ENCODE measurements around the gene AK9.

The AK9 gene

GRCh38 chr6:109678240-109678639 lies 12.8 kb downstream of the AK9 start:
- Mint-ChIP-seq H3K27ac (no peak overlapping the region), H3K4me1 (peaks cover 14% of the 10 kb centered on the region), H3K36me3 (ENCODE audit: low read depth) (peaks cover 18% of the 10 kb centered on the region), H3K9me3 (peaks cover 35% of the 10 kb centered on the region), H3K27me3 (ENCODE audit: low read depth, poor library complexity) (no peaks in the 10 kb centered on the region), H3K4me3 (no peak overlapping the region)
- no peak for TF ChIP-seq CTCF (IDR thresholded peaks at IDR 0.05)
- no peak for DNase-seq

DNA sequence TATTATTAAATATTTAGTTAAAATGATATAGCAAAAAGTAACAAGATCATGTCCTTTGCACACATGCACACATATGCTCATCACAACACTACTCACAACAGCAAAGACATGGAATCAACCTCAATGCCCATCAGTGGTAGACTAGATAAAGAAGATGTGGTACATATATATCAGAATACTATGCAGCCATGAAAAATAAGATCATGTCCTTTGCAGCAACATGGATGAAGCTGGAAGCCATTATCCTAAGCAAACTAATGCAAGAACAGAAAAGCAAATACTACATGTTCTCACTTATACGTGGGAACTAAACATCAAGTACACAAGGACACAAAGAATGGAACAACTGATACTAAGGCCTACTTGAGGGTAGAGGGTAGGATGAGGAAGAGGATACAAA lies 14.3 kb downstream of the AK9 start:
- TF ChIP-seq CTCF (IDR thresholded peaks at IDR 0.05): no peak
- H3K36me3 Mint-ChIP-seq (ENCODE audit: low read depth): peaks cover 12% of the 10 kb centered on the region
- DNase-seq: no peak
- peaks cover 20% of the 10 kb centered on the region for H3K9me3 Mint-ChIP-seq
- no peaks in the 10 kb centered on the region for H3K27me3 Mint-ChIP-seq (ENCODE audit: low read depth, poor library complexity)
- H3K4me3 Mint-ChIP-seq: no peak overlapping the region
- peaks cover 14% of the 10 kb centered on the region for H3K4me1 Mint-ChIP-seq
- H3K27ac Mint-ChIP-seq: no peak overlapping the region

DNA sequence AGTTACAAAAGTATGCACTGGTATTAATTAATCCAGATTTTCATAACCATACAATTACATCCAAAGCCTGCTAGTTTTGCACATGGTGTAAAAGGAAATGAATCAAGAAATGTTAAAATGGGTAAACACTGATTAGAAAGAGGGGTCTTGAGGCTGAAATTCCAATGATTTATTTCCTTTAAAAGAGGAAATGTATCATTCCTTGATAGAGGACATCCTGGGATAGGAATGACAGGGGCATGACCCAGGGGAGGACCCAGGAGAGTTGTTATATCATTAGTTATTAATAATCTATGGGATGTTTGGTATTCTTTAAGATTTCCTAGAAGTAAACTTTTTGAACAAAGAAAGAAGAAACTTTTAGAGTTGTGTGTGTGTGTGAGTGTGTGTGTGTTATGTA lies 18.2 kb downstream of the AK9 start:
- Mint-ChIP-seq H3K27ac (peak overlapping the region; percentile 81), H3K27me3 (ENCODE audit: low read depth, poor library complexity) (no peaks in the 10 kb centered on the region), H3K4me3 (no peak overlapping the region), H3K36me3 (ENCODE audit: low read depth) (no peaks in the 10 kb centered on the region), H3K4me1 (no peaks in the 10 kb centered on the region), H3K9me3 (peaks cover 3% of the 10 kb centered on the region)
- no peak for DNase-seq
- no peak for TF ChIP-seq CTCF (IDR thresholded peaks at IDR 0.05)

GRCh38 chr6:109672175-109672574 lies 18.8 kb downstream of the AK9 start:
- H3K27ac Mint-ChIP-seq: no peak overlapping the region
- DNase-seq: no peak
- H3K36me3 Mint-ChIP-seq (ENCODE audit: low read depth): no peaks in the 10 kb centered on the region
- no peak overlapping the region for H3K4me3 Mint-ChIP-seq
- no peaks in the 10 kb centered on the region for H3K27me3 Mint-ChIP-seq (ENCODE audit: low read depth, poor library complexity)
- H3K4me1 Mint-ChIP-seq: no peaks in the 10 kb centered on the region
- peaks cover 3% of the 10 kb centered on the region for H3K9me3 Mint-ChIP-seq
- TF ChIP-seq CTCF (IDR thresholded peaks at IDR 0.05): no peak

DNA sequence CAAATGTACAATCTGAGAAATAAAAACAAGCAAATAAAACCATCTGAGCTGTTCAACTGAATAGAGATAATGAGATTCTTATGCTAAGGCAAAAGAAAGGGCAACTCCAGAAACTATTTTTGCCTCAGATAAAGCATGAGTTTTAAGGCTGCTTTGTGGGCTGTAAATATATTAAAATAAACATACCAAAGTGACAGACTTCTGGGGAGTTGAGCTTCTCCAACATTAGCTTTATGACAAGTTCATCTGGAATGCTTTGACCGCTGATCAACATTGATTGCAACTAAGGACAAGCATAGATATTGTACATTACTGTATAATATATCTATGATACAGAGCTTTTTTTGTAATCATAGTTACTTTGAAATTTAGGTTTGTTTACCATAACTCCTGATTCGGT lies 19.3 kb downstream of the AK9 start:
- peaks cover 3% of the 10 kb centered on the region for H3K9me3 Mint-ChIP-seq

More for the DNA sequence above, 19.3 kb downstream of the AK9 start:
- no peak for TF ChIP-seq CTCF (IDR thresholded peaks at IDR 0.05)
- Mint-ChIP-seq H3K4me3 (no peak overlapping the region), H3K36me3 (ENCODE audit: low read depth) (no peaks in the 10 kb centered on the region), H3K4me1 (no peaks in the 10 kb centered on the region), H3K27me3 (ENCODE audit: low read depth, poor library complexity) (no peaks in the 10 kb centered on the region), H3K27ac (no peak overlapping the region)
- no peak for DNase-seq
